Left renal pelvis (tissue), 4 donors: ENCODE results near the gene CTBP1. TPM values are rescaled to one million over a fixed set of nuclear protein-coding genes. Genes with fewer than 3 reads are reported as not detected.

ENCODE experiments used
- DNase-seq, 4 donors: peaks; one replicate each; pipeline ENCODE4 v3.0.0-alpha.2; 2013; ENCODE audit warnings: low read depth in 4 of 4, low spot score in 3 of 4
- polyA plus RNA-seq, 4 donors: library from polyadenylated mRNA; unstranded; fragments of 120-200 nt; gene quantifications; one replicate each; pipeline ENCODE4 v1.2.1, GENCODE V29; 2013; ENCODE audit not compliant: insufficient read length in 4 of 4

CTBP1 gene
- polyA plus RNA-seq, 4 donors: 120 to 170 (median 121) TPM

DNA sequence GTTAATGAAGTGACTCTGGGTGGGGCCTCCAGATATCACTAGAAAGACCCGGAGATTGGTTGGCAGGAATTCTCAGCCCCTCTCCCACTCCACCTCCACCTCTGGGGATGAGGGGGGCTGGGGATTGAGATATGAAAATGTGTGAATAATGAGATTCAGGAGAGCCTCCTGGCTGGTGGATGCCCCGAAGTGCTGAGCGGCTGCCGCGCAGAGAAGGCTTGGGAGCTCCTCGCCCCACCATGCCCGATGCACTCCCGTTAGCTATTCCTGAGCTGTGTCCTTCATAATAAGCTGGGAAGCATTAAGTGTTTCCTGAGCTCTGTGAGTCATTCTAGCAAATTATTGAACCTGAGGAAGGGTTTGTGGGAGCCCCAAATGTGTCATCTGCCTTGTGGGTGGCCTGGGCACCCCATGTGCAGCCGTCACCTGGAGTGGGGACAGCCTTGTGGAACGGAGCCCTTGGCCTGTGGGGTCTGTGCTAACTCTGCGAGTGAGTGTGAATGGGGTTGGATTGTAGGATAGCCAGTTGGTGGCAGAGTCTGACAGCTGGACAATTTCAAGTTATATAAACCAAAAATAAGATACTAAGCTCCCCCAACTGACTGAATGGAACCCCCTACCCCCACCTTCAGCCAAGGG lies 36.3 kb upstream of the CTBP1 start:
- DNase-seq: no peak

DNA sequence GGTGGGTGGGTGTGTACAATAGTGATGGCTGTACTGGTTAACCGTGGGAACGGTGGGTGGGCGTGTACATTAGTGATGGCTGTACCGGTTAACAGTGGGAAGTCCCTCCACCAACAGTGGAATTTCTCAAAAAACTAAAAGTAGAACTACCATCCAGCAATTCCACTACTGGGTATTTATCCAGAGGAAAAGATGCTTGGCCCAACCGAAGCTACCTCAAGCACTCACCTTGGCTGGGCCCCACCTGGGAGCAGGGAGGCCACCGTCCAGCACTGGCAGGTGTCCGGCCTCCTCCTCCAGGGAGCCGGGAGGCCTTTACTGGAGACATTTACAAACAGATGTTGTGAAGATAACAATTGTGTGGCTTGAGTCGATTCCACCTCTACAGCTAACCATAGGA lies 34.8 kb upstream of the CTBP1 start:
- no peak for DNase-seq

DNA sequence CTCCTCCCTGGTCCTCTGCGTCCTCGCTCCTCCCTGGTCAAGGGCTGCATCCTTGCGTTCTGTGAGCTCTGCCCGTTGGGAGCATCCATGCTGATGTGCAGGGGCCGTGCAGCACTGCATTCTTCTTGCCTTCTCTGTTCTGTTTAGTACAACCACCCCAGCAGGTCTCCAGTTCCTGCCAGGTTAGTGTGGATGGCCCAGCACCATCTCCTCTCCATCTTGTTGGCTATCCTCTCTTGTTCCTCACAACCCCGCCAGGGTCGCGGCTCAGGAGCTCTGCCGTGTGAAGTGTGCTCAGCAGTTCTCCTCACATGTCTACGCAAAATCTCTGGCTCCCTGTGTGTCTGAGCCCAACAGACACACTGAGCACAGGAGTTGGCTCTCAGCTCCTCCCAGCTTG lies 30.3 kb upstream of the CTBP1 start:
- no peak for DNase-seq

DNA sequence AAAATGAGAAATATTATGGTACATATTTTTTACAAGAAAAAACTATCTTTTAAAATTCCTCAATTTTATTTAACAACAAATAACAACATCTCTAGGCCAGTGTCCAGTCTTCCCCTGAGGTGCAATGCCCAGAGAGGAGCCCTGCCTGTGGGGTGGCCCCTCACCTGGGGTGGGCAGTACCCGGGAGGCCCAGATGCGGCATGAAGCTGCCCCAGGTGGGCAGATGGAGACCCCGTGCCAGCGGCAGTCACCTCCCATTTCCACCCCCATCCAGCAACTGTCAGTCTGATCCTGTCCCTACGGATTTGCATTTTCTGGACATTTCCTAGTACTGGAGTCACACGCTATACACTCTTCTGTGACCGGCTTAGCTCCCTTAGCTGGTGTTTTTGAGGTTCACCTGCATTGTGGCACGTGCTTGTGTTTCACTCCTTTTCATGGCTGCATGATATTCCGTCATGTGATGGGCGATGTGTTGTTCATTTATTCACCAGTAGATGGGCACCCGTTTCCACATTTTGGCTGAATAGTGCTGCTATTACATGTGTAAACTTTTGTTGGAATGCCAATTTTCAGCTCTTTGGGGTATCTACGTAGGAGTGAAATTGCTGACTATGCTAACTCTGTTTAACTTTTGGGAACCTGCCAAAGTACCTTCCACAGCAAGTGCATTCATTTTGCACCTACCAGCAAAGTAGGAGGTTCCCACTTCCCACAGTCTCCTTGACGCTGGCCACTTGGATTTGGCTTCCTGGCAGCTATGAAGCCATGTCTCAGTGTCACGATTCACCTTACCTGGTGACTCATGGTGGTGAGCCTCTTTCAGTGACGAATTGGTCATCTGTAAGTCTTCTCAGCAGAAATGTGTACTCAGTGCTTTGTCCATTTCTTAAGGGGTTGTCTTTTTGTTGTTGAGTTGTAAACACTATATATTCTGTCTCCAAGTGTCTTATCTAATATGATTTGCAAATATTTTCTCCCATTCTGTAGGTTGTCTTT lies 29.0 kb upstream of the CTBP1 start:
- no peak for DNase-seq

DNA sequence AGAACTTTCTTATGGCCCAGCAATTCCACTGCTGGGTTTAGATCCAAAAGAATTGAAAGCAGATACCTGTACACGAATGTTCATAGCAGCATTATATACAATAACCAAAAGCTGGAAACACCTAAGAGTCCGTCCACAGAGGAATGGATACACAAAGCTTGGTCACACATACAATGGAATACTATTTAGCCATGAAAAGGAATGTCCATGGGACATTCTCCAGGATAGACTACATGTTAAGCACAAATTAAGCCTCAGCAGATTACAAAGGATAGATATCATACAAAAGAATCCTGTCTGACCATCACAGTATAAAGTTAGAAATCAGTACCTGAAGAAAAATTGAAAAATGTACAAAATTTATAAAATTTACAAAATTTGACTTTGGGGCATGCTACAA lies 28.1 kb upstream of the CTBP1 start:
- DNase-seq: no peak

DNA sequence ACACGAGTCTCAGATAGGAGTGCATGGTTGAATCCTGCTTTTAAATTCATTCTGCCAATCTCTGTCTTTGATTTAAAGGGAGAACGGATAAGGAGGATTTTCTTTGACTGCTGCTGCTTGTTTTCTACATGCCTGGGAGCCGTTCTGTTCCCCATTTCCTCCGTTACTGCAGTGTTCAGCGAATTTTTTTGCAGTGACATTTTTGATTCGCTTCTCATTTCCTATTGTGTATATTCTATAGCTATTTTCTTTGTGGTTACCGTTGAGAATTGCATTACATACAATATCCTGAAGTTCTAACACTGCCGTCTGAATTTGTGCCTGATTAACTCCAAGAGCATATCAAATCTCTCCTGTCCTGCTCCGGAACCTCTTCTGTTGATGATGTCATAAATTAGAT lies 25.9 kb upstream of the CTBP1 start:
- DNase-seq: no peak

DNA sequence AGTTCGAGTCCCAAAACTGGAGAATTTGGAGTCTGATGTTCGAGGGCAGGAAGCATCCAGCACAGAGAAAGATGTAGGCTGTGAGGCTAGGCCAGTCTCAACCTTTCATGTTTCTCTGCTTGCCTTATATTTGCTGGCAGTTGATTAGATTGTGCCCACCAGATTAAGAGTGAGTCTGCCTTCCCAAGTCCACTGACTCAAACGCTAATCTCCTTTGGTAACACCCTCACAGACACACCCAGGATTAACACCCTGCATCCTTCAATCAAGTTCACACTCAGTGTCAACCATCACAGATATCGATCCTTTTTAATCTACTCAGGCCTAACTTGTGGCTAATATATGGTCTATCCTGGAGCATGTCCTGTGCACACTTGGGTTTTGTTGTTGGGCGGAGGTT lies 22.8 kb upstream of the CTBP1 start:
- no peak for DNase-seq

DNA sequence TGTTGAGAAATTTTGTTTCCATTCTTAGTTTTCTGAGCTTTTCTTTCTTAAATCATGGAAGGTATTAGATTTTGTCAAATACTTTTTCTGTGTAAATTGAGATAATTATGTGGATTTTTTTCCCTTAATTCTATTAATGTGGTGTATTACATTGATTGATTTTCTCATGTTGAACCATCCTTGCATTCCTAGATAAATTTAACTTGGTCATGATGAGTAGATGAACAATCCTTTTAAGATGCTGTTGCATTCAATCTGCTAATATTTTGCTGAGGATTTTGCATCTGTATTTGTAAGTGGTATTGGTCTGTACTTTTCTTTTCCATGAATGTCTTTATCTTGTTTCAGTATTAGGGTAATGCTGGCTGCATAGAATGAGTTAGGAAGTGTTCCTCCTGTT lies 20.3 kb upstream of the CTBP1 start:
- no peak for DNase-seq

DNA sequence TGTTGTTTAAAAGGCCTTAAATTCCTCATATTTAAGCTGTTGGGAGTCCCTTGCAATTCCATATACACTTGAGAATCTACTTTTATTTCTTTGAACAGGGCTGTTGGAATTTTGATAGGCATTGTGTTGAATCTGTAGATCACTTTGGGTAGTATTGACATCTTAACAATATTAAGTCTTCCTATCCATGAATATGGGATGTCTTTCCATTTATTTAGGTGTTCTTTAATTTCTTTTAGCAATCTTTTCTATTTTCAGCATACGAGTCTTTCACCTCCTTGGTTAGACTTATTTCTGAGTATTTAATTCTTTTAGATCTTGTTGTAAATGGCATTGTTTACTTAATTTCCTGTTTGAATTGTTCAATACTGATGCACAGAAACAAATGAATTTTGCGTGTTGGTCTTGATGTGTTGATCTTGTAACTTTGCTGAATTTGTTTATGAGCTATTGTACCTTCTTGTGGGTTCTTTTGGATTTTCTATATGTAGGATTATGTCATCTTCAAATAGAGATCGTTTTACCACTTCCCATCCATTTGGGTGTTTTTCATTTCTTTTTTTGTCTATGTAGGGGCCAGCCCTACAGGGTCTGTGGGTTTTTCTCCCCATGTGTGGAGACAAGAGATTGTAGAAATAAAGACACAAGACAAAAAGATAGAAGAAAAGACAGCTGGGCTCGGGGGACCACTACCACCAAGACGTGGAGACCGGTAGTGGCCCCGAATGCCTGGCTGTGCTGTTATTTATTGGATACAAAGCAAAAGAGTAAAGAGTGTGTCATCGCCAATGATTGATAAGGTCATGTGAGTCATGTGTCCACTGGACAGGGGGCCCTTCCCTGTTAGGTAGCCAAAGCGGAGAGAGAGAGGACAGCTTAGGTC lies 18.2 kb upstream of the CTBP1 start:
- DNase-seq: no peak

DNA sequence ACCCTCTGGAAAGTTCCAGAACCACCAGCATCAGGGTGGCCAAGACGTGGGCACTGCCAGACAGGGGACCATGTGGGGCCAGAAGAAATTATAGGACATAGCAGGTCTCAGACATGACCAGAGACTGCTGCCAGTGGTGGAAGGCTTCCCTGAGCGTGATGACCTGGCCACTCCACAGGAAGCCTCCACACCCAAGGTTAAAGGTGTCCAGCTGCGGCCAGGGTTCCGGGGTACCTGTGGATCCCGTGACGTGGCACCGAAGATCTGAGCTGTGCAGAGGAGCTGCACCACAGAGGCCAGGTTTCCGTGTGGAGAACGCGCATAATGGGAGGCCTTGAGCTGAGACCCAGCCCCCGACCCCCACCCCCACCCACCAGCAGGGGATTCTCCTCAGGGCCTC lies 16.4 kb upstream of the CTBP1 start:
- DNase-seq: no peak

DNA sequence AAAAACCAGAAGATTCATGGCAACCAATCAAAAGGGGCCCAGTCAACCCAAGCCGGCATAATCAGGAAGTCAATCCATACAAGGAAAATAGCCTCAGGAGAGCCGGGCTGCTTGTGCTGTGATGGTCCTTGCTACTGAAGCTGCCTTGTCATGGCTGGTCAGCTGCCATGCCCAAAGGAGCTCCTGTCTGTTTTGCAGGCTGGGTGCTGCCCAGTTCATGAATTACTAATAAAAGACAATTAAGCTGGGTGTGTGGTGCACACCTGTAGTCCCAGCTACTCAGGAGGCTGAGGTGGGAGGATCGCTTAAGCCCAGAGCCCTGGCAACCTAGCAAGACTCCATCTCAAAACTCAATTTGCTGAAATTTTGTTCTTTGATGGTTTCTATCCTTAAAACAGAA lies 16.0 kb upstream of the CTBP1 start:
- no peak for DNase-seq

DNA sequence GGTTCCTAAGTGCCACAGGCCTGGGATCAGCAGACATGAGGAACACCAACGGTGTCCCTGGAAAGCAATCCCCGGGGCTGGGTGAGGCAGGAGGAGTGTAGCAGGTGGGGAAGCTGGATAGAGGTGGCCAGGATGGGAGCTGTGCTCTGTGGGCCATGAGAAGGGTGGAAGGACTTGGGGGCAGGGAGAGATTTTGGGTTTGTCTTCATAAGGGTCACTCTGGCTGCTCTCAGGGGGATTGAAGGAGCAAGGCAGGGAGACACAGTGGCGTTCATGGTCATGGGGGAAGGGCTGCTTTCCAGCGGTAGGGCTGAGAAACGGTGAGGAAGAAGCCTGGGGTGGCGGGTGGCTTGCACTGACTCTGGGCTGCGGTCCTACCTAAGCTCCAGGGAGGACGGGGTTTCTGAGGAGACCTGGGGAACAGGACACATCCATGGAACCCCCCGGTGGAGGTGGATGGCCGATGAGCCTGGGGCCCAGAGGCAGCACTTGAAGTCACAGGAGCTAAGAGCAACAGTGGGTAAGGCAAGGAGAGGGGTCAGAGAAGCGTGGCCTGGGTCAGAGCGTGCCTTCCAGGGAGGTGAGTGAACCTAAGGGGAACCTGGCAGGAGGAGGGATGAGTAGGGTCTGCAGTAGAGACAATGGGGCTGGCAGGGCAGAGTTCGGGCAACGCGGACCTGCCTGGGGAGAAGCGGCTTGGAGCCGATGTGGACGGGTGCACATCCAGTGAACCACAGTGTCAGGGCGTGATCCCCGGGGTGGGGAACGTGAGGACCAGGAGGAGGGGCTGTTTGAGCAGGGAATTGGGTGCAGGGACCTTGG lies 12.4 kb upstream of the CTBP1 start:
- DNase-seq: no peak

DNA sequence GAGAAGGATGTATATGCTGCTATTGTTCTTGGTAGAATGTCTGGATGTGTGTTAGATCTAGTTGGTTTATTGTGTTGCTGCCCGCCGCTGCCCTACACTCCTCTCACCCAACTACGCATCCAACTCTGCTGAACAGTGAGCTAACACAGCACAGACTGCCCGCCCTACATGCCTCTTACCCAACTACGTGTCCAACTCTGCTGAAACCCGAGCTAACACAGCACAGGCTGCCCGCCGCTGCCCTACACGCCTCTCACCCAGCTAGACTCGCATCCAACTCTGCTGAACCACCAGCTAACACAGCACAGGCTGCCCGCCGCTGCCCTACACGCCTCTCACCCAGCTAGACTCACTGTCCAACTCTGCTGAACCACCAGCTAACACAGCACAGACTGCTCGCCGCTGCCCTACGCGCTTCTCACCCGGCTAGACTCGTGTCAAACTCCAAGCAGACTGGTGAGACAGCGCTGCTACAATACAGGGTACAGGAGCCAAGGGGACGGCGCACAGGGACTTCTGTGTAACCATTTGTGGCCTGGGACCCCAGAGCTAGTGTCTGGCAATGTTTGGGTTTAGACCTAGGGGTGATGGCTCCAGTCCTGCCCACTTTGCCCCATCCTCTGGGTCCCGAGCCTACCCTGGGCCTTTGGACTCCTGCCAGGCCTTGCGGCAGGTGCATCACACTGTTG lies 11.6 kb upstream of the CTBP1 start:
- DNase-seq: no peak

DNA sequence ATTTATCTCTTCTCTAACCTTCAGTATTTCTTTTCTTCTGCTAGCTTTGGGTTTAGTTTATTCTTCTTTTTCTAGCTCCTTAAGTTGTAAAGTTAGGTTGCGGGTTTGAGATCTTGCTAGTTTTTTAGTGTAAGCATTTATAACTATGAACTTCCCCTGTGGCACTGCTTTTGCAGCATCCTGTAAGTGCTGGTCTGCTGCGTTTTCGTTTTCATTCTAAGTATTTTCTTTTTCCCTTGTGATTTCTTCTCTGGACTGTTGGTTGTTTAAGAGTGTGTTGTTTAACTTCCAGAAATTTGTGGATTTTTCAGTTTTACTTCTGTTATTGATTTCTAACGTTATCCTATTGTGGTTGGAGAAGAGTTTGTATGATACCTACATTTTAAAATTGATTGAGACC lies 11.0 kb upstream of the CTBP1 start:
- DNase-seq: no peak

DNA sequence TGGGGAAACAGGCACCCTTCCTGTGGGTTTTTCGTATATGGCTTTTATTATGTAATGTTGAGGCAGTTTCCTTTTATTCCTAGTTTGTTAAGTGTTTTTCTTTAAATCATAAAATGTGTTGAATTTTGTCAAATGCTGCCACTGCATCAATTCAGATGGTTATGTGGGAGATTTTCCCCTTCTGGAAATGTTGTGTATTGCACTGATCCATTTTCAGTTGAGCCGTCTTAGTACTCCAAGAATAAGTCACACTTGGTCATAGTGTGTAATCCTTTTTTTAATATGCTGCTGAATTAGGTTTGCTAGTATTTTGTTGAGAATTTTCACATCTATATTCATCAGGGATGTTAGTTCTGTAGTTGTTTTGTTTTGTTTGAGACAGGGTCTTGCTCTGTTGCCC lies 9.5 kb upstream of the CTBP1 start:
- no peak for DNase-seq

DNA sequence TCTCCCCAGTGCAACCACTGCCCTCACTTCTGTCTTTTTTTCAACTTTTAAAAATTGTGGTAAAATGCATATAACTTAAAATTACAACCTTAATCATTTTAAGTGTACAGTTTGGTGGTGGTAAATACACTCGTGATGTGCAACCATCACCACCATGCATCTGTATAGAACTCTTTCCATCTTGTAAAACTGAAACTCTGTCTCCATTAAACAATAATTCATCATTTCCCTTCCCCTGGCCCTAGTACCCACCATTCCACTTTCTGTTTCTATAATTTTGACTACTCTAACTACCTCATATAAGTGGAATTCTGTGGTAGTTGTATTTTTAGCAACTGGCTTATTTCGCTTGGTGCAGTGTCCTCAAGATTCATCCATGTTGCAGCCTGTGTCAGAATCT lies 6.8 kb upstream of the CTBP1 start:
- no peak for DNase-seq

DNA sequence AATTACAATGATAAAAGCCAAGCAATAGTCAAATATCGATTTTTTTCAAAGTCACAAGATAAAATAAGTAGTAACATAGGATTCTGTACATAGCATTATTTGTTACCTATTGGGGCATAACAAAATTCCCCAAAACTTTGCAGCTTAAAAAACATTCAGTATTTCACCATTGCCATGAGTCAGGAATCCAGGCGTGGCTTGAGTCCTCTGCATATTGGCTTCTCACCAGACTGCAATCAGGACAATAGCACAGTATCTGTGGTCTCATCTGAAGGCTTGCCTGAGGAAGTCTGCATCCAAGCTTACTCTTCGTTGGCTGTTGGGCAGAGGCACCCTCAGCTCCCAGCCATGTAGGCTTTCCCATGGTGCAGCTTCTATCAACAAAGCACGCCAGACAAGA lies 6.2 kb upstream of the CTBP1 start:
- no peak for DNase-seq

DNA sequence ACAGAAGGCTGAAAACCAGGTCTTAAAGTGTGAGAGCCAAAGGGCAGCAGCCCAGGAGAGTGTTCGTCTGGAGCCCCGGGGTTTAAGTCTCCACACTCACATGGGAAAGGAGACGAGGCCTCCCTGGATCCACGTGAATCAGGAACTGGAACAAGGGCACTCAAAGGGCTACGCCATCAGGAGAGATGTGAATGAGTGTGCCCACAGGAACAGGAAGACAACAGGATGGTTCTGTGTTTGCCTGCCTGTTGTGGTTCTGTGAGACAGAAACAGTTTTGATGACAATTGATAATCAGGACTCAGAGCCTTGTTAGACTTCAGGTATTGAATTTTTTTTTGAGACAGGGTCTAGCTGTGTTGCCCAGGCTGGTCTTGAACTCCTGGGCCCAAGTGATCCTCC lies 4.9 kb upstream of the CTBP1 start:
- DNase-seq: no peak

DNA sequence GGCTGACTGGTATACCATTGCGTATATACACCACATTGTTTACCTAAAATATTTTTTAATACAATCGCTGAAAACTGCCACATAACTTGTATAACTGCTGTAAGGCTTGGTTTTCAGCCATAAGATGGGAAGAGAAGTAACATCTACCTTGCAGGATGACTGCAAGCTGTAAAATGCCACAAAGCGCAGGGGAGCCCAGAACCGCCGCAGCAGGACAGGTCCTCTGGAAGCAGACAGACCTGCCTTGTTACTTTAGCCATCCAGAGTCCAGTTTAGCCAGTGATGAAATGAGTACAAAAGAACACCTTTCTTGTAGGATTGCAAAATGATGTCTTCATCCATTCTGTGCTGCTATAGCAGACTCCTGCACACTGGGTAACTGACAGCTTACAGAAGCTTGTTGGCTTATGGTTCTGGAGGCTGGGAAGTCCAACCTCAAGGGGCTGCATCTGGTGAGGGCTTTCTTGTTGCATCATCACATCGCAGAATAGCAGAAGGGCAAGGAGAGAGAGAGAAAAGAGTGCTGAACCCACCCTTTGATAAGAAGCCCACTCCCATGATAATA lies 4.1 kb upstream of the CTBP1 start:
- no peak for DNase-seq

DNA sequence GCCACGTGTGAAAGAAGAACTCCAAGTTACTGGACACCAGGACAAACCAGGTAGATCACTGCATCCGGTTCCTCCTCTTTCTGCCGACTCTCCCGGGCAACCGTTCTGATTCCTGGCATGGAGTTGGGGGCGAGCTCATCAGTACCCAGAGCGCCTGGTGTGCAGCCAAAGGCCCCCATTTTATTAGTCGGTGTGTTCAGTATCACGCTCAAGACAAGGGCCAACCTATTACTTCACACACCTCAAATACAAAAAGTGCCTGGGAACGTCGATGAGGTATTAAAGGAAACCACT lies 2.8 kb upstream of the CTBP1 start:
- no peak for DNase-seq
